PC-3 (cell line): ENCODE data around the gene PTPRN2. TPM values are rescaled to one million over a fixed set of nuclear protein-coding genes. Genes with fewer than 3 reads are reported as not detected.

Experiments
- ATAC-seq: fragments of 200-7000 bp; cut with Tn5 transposase; 2 replicates; pipeline ENCODE4 v1.9.1; 2020; ENCODE audit warnings: mild to moderate bottlenecking, moderate library complexity
- BruUV-seq: library from RNA; stranded (reverse); fragments of 400-500 nt; replicated peaks from 2 replicates; lab custom pipeline; 2021; lab: Mats Ljungman, UMichigan
- CTCF ChIA-PET: fragments of 300-600 bp; sonication (Branson Sonifier 250); formaldehyde crosslinking; loops from one replicate; lab custom pipeline; 2022; ENCODE audit warnings: antibody characterized with exemption; lab: Charles Lee
- POLR2A ChIA-PET: fragments of 300-600 bp; sonication (Branson Sonifier 250); formaldehyde crosslinking; loops from one replicate; lab custom pipeline; 2022; ENCODE audit warnings: antibody characterized with exemption; ENCODE audit not compliant: unreplicated experiment; lab: Charles Lee
- DNase-seq: peaks from one replicate; pipeline ENCODE4 v3.0.0-alpha.2; 2015
- H2AFZ ChIP-seq: fragments of 300-600 bp; sonication (generic); 2 replicates; pipeline ENCODE4 v1.6.0; 2016; ENCODE audit warnings: antibody characterized with exemption, low read length
- H3F3A ChIP-seq: fragments of 300-600 bp; sonication (generic); one replicate; pipeline ENCODE4 v1.6.0; 2017; ENCODE audit warnings: antibody characterized with exemption, low read length, control low read depth, mild to moderate bottlenecking; ENCODE audit not compliant: unreplicated experiment
- H3K27ac ChIP-seq: fragments of 300-600 bp; sonication (generic); 2 replicates; pipeline ENCODE4 v1.5.1; 2016; ENCODE audit warnings: mild to moderate bottlenecking, low read length
- H3K27me3 ChIP-seq: fragments of 300-600 bp; sonication (generic); 2 replicates; pipeline ENCODE4 v1.6.1; 2016; ENCODE audit warnings: low read length, mixed read lengths
- H3K36me3 ChIP-seq: fragments of 300-600 bp; sonication (generic); 2 replicates; pipeline ENCODE4 v1.6.1; 2016; ENCODE audit warnings: low read depth, mixed run types, low read length, mixed read lengths
- H3K4me1 ChIP-seq: fragments of 300-600 bp; sonication (generic); 2 replicates; pipeline ENCODE4 v1.5.1; 2016; ENCODE audit warnings: low read length; ENCODE audit not compliant: insufficient read depth
- H3K4me2 ChIP-seq: fragments of 300-600 bp; sonication (generic); 2 replicates; pipeline ENCODE4 v1.6.0; 2016; ENCODE audit warnings: low read length
- H3K4me3 ChIP-seq: fragments of 300-600 bp; sonication (generic); 2 replicates; pipeline ENCODE4 v1.5.1; 2016; ENCODE audit warnings: mild to moderate bottlenecking, low read length, mixed read lengths
- H3K79me2 ChIP-seq: fragments of 300-600 bp; sonication (generic); 2 replicates; pipeline ENCODE4 v1.6.1; 2017; ENCODE audit warnings: low read length, mixed read lengths
- H3K9ac ChIP-seq: fragments of 300-600 bp; sonication (generic); 2 replicates; pipeline ENCODE4 v1.6.0; 2016; ENCODE audit warnings: mild to moderate bottlenecking, low read length
- H3K9me2 ChIP-seq: fragments of 300-600 bp; sonication (generic); replicated peaks from 2 replicates; pipeline ENCODE4 v1.6.1; 2016; ENCODE audit warnings: mixed run types, low read length, mixed read lengths
- H3K9me3 ChIP-seq: fragments of 300-600 bp; sonication (generic); 2 replicates; pipeline ENCODE4 v1.6.1; 2016; ENCODE audit warnings: low read length, mixed read lengths
- H4K20me1 ChIP-seq: fragments of 300-600 bp; sonication (generic); 2 replicates; pipeline ENCODE4 v1.6.1; 2016; ENCODE audit warnings: low read length, mixed read lengths
- CTCF ChIP-seq: fragments of 300-600 bp; sonication (generic); conservative IDR thresholded peaks from 2 replicates; pipeline ENCODE4 v1.5.1; 2017; ENCODE audit warnings: antibody characterized with exemption, low read depth, mild to moderate bottlenecking, low read length
- EZH2 ChIP-seq: fragments of 300-600 bp; sonication (generic); IDR thresholded peaks from one replicate; pipeline ENCODE4 v1.6.1; 2017; ENCODE audit warnings: antibody characterized with exemption, mild to moderate bottlenecking, low read length; ENCODE audit not compliant: unreplicated experiment
- EZH2phosphoT487 ChIP-seq: fragments of 300-600 bp; sonication (generic); IDR thresholded peaks from 2 replicates; pipeline ENCODE4 v1.6.1; 2018; ENCODE audit warnings: mild to moderate bottlenecking, antibody characterized with exemption, low read length, borderline replicate concordance
- intact Hi-C: fragments of 100-400 bp; cut with micrococcal nuclease; formaldehyde crosslinking; loops from 2 replicates; pipeline ENCODE4 v1.9.0; 2023
- total RNA-seq: library from RNA; depleted of rRNA; stranded (reverse); fragments of >200 nt; gene quantifications from 2 replicates; pipeline ENCODE4 v1.2.3, GENCODE V29; 2014

PTPRN2 gene
- total RNA-seq, 1 experiment from 2014 or later = 3.2 TPM

DNA sequence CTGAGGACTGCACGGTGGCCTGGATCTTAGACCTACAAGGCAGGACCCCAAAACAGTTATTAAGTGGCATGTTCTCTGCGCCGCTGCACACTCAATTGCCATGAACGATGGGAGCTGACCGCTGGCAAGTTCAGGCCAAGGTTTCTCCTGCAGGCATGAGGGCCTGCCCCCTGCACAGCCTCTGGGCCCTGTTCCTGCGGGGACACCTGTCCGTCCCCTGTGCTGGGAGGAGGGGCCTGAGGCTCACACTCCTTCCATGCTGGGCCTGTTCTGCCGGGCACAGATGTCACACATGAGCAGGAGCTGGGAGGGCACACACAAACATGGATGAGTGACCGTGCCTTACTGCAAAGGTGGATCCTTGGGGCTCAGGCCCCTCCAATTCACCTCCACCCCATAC, 90.0 kb downstream of the PTPRN2 start:
- Histone ChIP-seq H3K4me3 (no peak overlapping the region), H3K36me3 (no peaks in the 10 kb centered on the region), H3K9me3 (no peaks in the 10 kb centered on the region), H3K4me2 (no peak overlapping the region), H3K9me2 (no peaks in the 10 kb centered on the region), H3K27ac (no peak overlapping the region), H3K79me2 (no peaks in the 10 kb centered on the region), H3K4me1 (no peaks in the 10 kb centered on the region), H3K27me3 (no peaks in the 10 kb centered on the region), H2AFZ (no peak overlapping the region), H3F3A (no peaks in the 10 kb centered on the region), H4K20me1 (no peaks in the 10 kb centered on the region), H3K9ac (no peak overlapping the region)
- DNase-seq (no peak), ATAC-seq (no peak)
- CTCF ChIA-PET = no interaction called here
- BruUV-seq = no TSS peak
- TF ChIP-seq EZH2 (no peak), CTCF (no peak), EZH2phosphoT487 (no peak)
- POLR2A ChIA-PET = no interaction called here
- intact Hi-C loops = loop anchor here (10.0 kb wide), 1 partner anchor 87 kb away; the partner anchor contains the start of gene PTPRN2

- Histone ChIP-seq H3K27ac (no peak overlapping the region), H3K4me1 (no peaks in the 10 kb centered on the region), H2AFZ (no peak overlapping the region), H3K36me3 (no peaks in the 10 kb centered on the region), H3K79me2 (no peaks in the 10 kb centered on the region), H3K27me3 (no peaks in the 10 kb centered on the region), H3K9ac (no peak overlapping the region), H3K4me3 (no peak overlapping the region), H3K9me3 (no peaks in the 10 kb centered on the region), H3F3A (no peaks in the 10 kb centered on the region), H3K9me2 (no peaks in the 10 kb centered on the region), H4K20me1 (no peaks in the 10 kb centered on the region), H3K4me2 (no peak overlapping the region)
- no TSS peak for BruUV-seq
- TF ChIP-seq CTCF = peak; percentile 21; the same call in 1 of the 2 replicates
- TF ChIP-seq EZH2 = no peak
- intact Hi-C loops = loop anchor here (10.0 kb wide), 1 partner anchor 89 kb away; the partner anchor contains the start of gene PTPRN2
- DNase-seq (peak; percentile 35), ATAC-seq (peak; percentile 66)
- ChIA-PET CTCF (no interaction called here), POLR2A (no interaction called here)
Measured at GRCh38 chr7:158495786-158496185, 91.8 kb downstream of the PTPRN2 start.

DNA sequence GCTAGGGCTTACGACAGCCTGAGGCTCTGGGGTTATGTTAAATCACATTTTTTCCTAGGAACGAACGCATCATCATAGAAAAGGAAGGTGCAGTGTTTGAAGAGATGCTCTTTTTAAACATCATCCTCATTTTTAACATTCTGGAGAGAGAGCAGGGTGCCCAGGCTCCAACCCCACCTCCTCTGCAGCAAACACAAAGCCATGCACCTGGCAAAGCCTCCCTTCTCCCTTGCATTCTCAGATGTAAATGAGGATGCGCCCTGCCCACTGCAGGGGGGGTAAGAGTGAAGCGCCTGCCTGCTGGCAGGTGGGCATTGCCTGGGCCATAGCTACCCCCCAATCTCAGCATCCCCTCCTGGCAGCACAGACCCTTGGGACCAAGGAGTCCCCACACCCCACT, 92.4 kb downstream of the PTPRN2 start:
- Histone ChIP-seq H4K20me1 (no peaks in the 10 kb centered on the region), H3F3A (no peaks in the 10 kb centered on the region), H3K79me2 (no peaks in the 10 kb centered on the region), H3K4me1 (no peaks in the 10 kb centered on the region), H3K9me3 (no peaks in the 10 kb centered on the region), H3K9ac (no peak overlapping the region), H3K27ac (no peak overlapping the region), H3K4me2 (no peak overlapping the region), H3K36me3 (no peaks in the 10 kb centered on the region), H3K27me3 (no peaks in the 10 kb centered on the region), H2AFZ (no peak overlapping the region), H3K4me3 (no peak overlapping the region), H3K9me2 (no peaks in the 10 kb centered on the region)
- ATAC-seq (no peak), DNase-seq (no peak)
- POLR2A ChIA-PET = no interaction called here
- no TSS peak for BruUV-seq
- CTCF ChIA-PET = no interaction called here
- TF ChIP-seq CTCF (no peak), EZH2 (no peak)
- intact Hi-C loops = loop anchor here (10.0 kb wide), 1 partner anchor 90 kb away; the partner anchor contains the start of gene PTPRN2
